Liver (tissue), 9 donors: ENCODE measurements around the gene CRYGB. TPM values are rescaled to one million over a fixed set of nuclear protein-coding genes. Genes with fewer than 3 reads are reported as not detected.
"Not testable (repeated sequence)": the region's sequence is repeated elsewhere in the genome, so short reads cannot be mapped to it uniquely, and the experiment has no call there.

ENCODE experiments used
- DNase-seq: peaks from one replicate; pipeline ENCODE4 v3.0.0-alpha.2; 2017; ENCODE audit warnings: low spot score
- H3K27ac ChIP-seq, 2 donors: one replicate each; pipeline ENCODE4 v1.7.0; 2013; ENCODE audit warnings: inconsistent platforms in 2 of 2, low read length in 2 of 2, control low read depth in 1 of 2, low read depth in 1 of 2, mild to moderate bottlenecking in 1 of 2
- H3K27me3 ChIP-seq, 4 donors: one replicate each; pipeline versions ENCODE4 v1.6.1 to v1.7.0; 2013; ENCODE audit warnings: low read length in 3 of 4, inconsistent platforms in 1 of 4, mild to moderate bottlenecking in 1 of 4, moderate library complexity in 1 of 4; ENCODE audit not compliant: control insufficient read depth in 4 of 4, insufficient read depth in 4 of 4
- H3K36me3 ChIP-seq, 4 donors: one replicate each; pipeline versions ENCODE4 v1.6.1 to v1.7.0; 2013; ENCODE audit warnings: low read length in 3 of 4, mild to moderate bottlenecking in 3 of 4, low read depth in 1 of 4, moderate library complexity in 1 of 4; ENCODE audit not compliant: control insufficient read depth in 4 of 4, insufficient read depth in 3 of 4
- H3K4me1 ChIP-seq, 4 donors: one replicate each; pipeline versions ENCODE4 v1.6.1 to v1.7.0; 2013; ENCODE audit warnings: low read length in 3 of 4, mild to moderate bottlenecking in 3 of 4, moderate library complexity in 1 of 4; ENCODE audit not compliant: control insufficient read depth in 4 of 4, insufficient read depth in 4 of 4
- H3K4me3 ChIP-seq, 3 donors: one replicate each; pipeline versions ENCODE4 v1.6.1 to v1.7.0; 2013; ENCODE audit warnings: low read length in 3 of 3, control low read depth in 1 of 3, low read depth in 1 of 3, mild to moderate bottlenecking in 1 of 3
- H3K9ac ChIP-seq, 2 donors: one replicate each; pipeline ENCODE4 v1.7.0; 2013; ENCODE audit warnings: low read length in 2 of 2, mild to moderate bottlenecking in 2 of 2, moderate library complexity in 2 of 2, control low read depth in 1 of 2, low read depth in 1 of 2
- H3K9me3 ChIP-seq, 4 donors: one replicate each; pipeline versions ENCODE4 v1.6.1 to v1.7.0; 2013; ENCODE audit warnings: low read length in 3 of 4; ENCODE audit not compliant: control insufficient read depth in 4 of 4
- ATF3 ChIP-seq: IDR thresholded peaks from 2 replicates; pipeline ENCODE4 v1.6.1; 2016; ENCODE audit warnings: antibody characterized with exemption
- CTCF ChIP-seq: fragments of 150-350 bp; IDR thresholded peaks from 2 replicates; pipeline ENCODE4 v1.5.1; 2017; ENCODE audit warnings: improper control_type of control experiment, low read depth, low read length; ENCODE audit not compliant: missing input control
- EGR1 ChIP-seq, 2 donors: IDR thresholded peaks; 2 replicates each; pipeline ENCODE4 v1.6.1; 2016 to 2018; ENCODE audit warnings: antibody characterized with exemption in 2 of 2, low read depth in 2 of 2
- FOXA1 ChIP-seq: IDR thresholded peaks from 2 replicates; pipeline ENCODE4 v1.6.1; 2016; ENCODE audit warnings: antibody characterized with exemption
- FOXA2 ChIP-seq: IDR thresholded peaks from 2 replicates; pipeline ENCODE4 v1.6.1; 2016; ENCODE audit warnings: antibody characterized with exemption
- GABPA ChIP-seq, 2 donors: IDR thresholded peaks in 1 of 2; conservative IDR thresholded peaks in 1 of 2; 2 replicates each; pipeline ENCODE4 v1.6.1; 2016; ENCODE audit warnings: antibody characterized with exemption in 2 of 2, mild to moderate bottlenecking in 1 of 2, moderate library complexity in 1 of 2
- HNF4A ChIP-seq, 2 donors: conservative IDR thresholded peaks; 2 replicates each; pipeline ENCODE4 v1.6.1; 2016; ENCODE audit warnings: antibody characterized with exemption in 2 of 2, mild to moderate bottlenecking in 2 of 2
- HNF4G ChIP-seq: IDR thresholded peaks from 2 replicates; pipeline ENCODE4 v1.6.1; 2016; ENCODE audit warnings: antibody characterized with exemption
- JUND ChIP-seq, 2 donors: IDR thresholded peaks; 2 replicates each; pipeline ENCODE4 v1.6.1; 2016; ENCODE audit warnings: antibody characterized with exemption in 2 of 2
- NR2F2 ChIP-seq: IDR thresholded peaks from 2 replicates; pipeline ENCODE4 v1.6.1; 2016; ENCODE audit warnings: antibody characterized with exemption
- RAD21 ChIP-seq, 2 donors: IDR thresholded peaks; 2 replicates each; pipeline ENCODE4 v1.6.1; 2016; ENCODE audit warnings: antibody characterized with exemption in 2 of 2, mild to moderate bottlenecking in 2 of 2
- RXRA ChIP-seq, 2 donors: IDR thresholded peaks; 2 replicates each; pipeline ENCODE4 v1.6.1; 2017 to 2018; ENCODE audit warnings: antibody characterized with exemption in 2 of 2, mild to moderate bottlenecking in 1 of 2
- SP1 ChIP-seq: IDR thresholded peaks from 2 replicates; pipeline ENCODE4 v1.6.1; 2018; ENCODE audit warnings: antibody characterized with exemption, mild to moderate bottlenecking
- TAF1 ChIP-seq: conservative IDR thresholded peaks from 2 replicates; pipeline ENCODE4 v1.6.1; 2016; ENCODE audit warnings: antibody characterized with exemption, mild to moderate bottlenecking
- YY1 ChIP-seq: IDR thresholded peaks from 2 replicates; pipeline ENCODE4 v1.6.1; 2016; ENCODE audit warnings: antibody characterized with exemption, mild to moderate bottlenecking
- WGBS: extraction: QIAGEN DNeasy Blood & Tissue Kit; methylation state at CpG from one replicate; pipeline ENCODE4 v1.1.7; 2013; 5-methylcytosine and 5-hydroxymethylcytosine counted together
- polyA plus RNA-seq, 2 donors: library from polyadenylated mRNA; stranded (reverse) in 1 of 2; unstranded in 1 of 2; fragments of 200-250 nt in 1 of 2; fragments of >200 nt in 1 of 2; fragmentation: Nextera tagmentation in 1 of 2; extraction: Ambion mirVana in 1 of 2; gene quantifications; one replicate each; pipeline versions ENCODE4 v1.2.1 to v1.2.3, GENCODE V29; 2013 to 2015
- total RNA-seq, 2 donors: library from RNA; depleted of rRNA; stranded (reverse); fragments of >200 nt; gene quantifications; one replicate each; pipeline ENCODE4 v1.2.3, GENCODE V29; 2014
- TF ChIP-seq, protein P1 (sequence below): IDR thresholded peaks from 2 replicates; pipeline ENCODE4 v1.6.1; 2016; ENCODE audit warnings: antibody characterized with exemption
- TF ChIP-seq, protein P2 (sequence below): IDR thresholded peaks from 2 replicates; pipeline ENCODE4 v1.6.1; 2016; ENCODE audit warnings: antibody characterized with exemption, mild to moderate bottlenecking
- TF ChIP-seq, protein P3 (sequence below): IDR thresholded peaks from 2 replicates; pipeline ENCODE4 v1.6.1; 2016; ENCODE audit warnings: antibody characterized with exemption
- donor health status: healthy.
- donor health status: healthy.
- donor health status: healthy.
- donor health status: healthy.
- donor health status: healthy.

The CRYGB gene
- total and polyA plus RNA-seq, 4 donors, result not detected

GRCh38 chr2:208139447-208139846 lies 6.5 kb downstream of the CRYGB start:
- Histone ChIP-seq H3K9ac (no peak overlapping the region), H3K4me3 (no peak overlapping the region), H3K27me3 (no peaks in the 10 kb centered on the region), H3K9me3 (no peaks in the 10 kb centered on the region), H3K27ac (no peak overlapping the region), H3K4me1 (peaks cover 0 to 3% (median 0%) of the 10 kb centered on the region in 4 donors), H3K36me3 (no peaks in the 10 kb centered on the region)
- no peak for DNase-seq
- 94% methylated on average over 18 of the region's 18 CpGs for WGBS
- TF ChIP-seq RAD21 (IDR thresholded peaks at IDR 0.05), result no peak
- TF ChIP-seq ATF3, result no peak
- no peak for TF ChIP-seq SP1
- TF ChIP-seq FOXA1, result no peak
- no peak for TF ChIP-seq EGR1 (IDR thresholded peaks at IDR 0.05; ENCODE audit: low read depth in 2 of 2)
- TF ChIP-seq, protein P1, sequence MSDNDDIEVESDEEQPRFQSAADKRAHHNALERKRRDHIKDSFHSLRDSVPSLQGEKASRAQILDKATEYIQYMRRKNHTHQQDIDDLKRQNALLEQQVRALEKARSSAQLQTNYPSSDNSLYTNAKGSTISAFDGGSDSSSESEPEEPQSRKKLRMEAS, result no peak
- no peak for TF ChIP-seq RXRA (IDR thresholded peaks at IDR 0.05)
- TF ChIP-seq YY1, result no peak
- TF ChIP-seq NR2F2, result no peak
- no peak for TF ChIP-seq JUND (IDR thresholded peaks at IDR 0.05)
- TF ChIP-seq FOXA2, result no peak
- no peak for TF ChIP-seq GABPA (IDR thresholded peaks at IDR 0.05 in 1 of 2, conservative IDR thresholded peaks at IDR 0.05 in 1 of 2)
- no peak for TF ChIP-seq HNF4G

DNA sequence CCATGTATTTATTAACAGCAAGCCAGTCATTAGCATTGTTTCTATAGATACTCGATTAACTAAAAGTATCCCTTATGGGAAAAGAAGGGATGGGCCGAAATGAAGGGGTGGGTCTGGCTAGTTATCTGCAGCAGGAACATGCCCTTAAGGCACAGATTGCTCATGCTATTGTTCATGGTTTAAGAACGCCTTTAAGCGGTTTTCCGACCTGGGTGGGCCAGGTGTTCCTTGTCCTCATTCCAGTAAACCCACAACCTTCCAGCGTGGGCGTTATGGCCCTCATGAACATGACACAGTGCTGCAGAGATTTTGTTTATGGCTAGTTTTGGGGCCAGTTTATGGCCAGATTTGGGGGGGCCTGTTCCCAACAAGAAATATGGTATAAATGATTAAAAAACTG lies 7.6 kb downstream of the CRYGB start:
- H3K36me3 ChIP-seq, H3K4me1 ChIP-seq, H3K27me3 ChIP-seq, H3K4me3 ChIP-seq, DNase-seq, H3K9ac ChIP-seq, H3K27ac ChIP-seq, H3K9me3 ChIP-seq: not testable (repeated sequence)
- WGBS, result 97% methylated on average over 7 of the region's 7 CpGs

- Histone ChIP-seq H3K9me3 (no peaks in the 10 kb centered on the region), H3K27ac (no peak overlapping the region), H3K4me3 (no peak overlapping the region), H3K36me3 (no peaks in the 10 kb centered on the region), H3K9ac (no peak overlapping the region), H3K4me1 (peaks cover 0 to 3% (median 0%) of the 10 kb centered on the region in 4 donors), H3K27me3 (no peaks in the 10 kb centered on the region)
- DNase-seq, result no peak
- 94% methylated on average over 2 of the region's 2 CpGs for WGBS
- no peak for TF ChIP-seq HNF4A (conservative IDR thresholded peaks at IDR 0.05)
- TF ChIP-seq, protein P2, sequence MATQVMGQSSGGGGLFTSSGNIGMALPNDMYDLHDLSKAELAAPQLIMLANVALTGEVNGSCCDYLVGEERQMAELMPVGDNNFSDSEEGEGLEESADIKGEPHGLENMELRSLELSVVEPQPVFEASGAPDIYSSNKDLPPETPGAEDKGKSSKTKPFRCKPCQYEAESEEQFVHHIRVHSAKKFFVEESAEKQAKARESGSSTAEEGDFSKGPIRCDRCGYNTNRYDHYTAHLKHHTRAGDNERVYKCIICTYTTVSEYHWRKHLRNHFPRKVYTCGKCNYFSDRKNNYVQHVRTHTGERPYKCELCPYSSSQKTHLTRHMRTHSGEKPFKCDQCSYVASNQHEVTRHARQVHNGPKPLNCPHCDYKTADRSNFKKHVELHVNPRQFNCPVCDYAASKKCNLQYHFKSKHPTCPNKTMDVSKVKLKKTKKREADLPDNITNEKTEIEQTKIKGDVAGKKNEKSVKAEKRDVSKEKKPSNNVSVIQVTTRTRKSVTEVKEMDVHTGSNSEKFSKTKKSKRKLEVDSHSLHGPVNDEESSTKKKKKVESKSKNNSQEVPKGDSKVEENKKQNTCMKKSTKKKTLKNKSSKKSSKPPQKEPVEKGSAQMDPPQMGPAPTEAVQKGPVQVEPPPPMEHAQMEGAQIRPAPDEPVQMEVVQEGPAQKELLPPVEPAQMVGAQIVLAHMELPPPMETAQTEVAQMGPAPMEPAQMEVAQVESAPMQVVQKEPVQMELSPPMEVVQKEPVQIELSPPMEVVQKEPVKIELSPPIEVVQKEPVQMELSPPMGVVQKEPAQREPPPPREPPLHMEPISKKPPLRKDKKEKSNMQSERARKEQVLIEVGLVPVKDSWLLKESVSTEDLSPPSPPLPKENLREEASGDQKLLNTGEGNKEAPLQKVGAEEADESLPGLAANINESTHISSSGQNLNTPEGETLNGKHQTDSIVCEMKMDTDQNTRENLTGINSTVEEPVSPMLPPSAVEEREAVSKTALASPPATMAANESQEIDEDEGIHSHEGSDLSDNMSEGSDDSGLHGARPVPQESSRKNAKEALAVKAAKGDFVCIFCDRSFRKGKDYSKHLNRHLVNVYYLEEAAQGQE, result no peak
- no peak for TF ChIP-seq HNF4G
- no peak for TF ChIP-seq RAD21 (IDR thresholded peaks at IDR 0.05)
- TF ChIP-seq CTCF, result no peak
- no peak for TF ChIP-seq EGR1 (IDR thresholded peaks at IDR 0.05; ENCODE audit: low read depth in 2 of 2)
- TF ChIP-seq, protein P1, result no peak
- no peak for TF ChIP-seq TAF1
- TF ChIP-seq SP1, result no peak
- TF ChIP-seq YY1, result no peak
- TF ChIP-seq JUND (IDR thresholded peaks at IDR 0.05), result no peak
- TF ChIP-seq GABPA (IDR thresholded peaks at IDR 0.05 in 1 of 2, conservative IDR thresholded peaks at IDR 0.05 in 1 of 2), result no peak
- no peak for TF ChIP-seq RXRA (IDR thresholded peaks at IDR 0.05)
- no peak for TF ChIP-seq NR2F2
- TF ChIP-seq, protein P3, sequence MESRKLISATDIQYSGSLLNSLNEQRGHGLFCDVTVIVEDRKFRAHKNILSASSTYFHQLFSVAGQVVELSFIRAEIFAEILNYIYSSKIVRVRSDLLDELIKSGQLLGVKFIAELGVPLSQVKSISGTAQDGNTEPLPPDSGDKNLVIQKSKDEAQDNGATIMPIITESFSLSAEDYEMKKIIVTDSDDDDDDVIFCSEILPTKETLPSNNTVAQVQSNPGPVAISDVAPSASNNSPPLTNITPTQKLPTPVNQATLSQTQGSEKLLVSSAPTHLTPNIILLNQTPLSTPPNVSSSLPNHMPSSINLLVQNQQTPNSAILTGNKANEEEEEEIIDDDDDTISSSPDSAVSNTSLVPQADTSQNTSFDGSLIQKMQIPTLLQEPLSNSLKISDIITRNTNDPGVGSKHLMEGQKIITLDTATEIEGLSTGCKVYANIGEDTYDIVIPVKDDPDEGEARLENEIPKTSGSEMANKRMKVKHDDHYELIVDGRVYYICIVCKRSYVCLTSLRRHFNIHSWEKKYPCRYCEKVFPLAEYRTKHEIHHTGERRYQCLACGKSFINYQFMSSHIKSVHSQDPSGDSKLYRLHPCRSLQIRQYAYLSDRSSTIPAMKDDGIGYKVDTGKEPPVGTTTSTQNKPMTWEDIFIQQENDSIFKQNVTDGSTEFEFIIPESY, result no peak
- no peak for TF ChIP-seq FOXA1
- no peak for TF ChIP-seq ATF3
- no peak for TF ChIP-seq FOXA2
These were observed 9.3 kb downstream of the CRYGB start for GRCh38 chr2:208136716-208137094.
